Endometrium (tissue), 2 donors: ENCODE data around the gene PCLO.

Source experiments
- FAIRE-seq: peaks from 2 replicates; lab custom pipeline; 2012; peaks lifted over from hg19 to GRCh38; lab: Jason Lieb, UNC
- donor health status: control.
- donor health status: control.

Gene PCLO

DNA sequence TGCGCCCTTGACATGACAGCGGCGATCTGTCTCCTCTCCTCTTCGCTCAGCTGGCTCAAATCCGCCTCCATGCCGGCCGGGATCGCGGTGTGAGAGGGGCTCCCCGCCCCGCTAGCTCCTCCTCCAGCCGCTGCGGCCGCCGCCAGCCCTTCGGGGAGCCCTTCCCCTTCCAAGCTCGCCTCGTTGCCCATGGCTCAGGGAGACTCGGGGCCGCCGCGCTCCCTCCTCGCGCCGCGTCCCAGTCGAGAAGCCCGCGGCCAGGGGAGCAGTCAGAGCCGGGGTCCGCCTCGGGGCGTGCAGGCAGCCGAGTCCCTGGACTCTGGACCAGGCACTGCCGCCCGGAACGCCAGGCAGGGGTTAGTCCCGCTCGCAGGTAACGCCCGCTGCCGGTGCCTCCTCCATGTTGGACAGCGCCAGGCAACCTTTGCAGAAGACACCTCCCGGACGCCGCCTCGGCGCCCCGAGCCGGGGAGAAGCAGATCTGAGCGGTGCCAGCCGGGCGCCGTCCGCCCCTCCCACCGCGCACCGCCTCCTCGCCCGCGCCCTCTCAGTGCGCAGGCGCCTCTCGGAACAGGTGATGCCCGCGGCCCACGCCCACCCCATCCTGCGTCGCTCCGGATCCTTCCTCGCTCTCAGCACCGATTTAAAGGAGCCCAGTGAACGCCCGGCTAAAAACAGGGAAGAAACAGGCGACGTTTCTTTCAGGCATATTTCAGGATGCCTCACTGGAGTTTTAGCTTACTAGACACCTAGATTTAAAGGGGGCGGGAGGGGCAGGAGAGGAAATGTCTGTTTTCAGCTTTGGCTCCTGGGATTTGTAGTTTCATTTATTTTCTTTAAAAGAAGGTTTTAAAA, at the start of gene PCLO:
Gene PCLO, minus strand, starts transcription at position 483 of the 855 bp plus-strand sequence. Its CDS starts 292 bp downstream, at position 191.
- no peak for FAIRE-seq

GRCh38 chr7:83211685-83212084, 49.0 kb upstream of the PCLO start:
- no peak for FAIRE-seq

- FAIRE-seq: no peak
Measured at GRCh38 chr7:83210479-83210878, 47.8 kb upstream of the PCLO start.

DNA sequence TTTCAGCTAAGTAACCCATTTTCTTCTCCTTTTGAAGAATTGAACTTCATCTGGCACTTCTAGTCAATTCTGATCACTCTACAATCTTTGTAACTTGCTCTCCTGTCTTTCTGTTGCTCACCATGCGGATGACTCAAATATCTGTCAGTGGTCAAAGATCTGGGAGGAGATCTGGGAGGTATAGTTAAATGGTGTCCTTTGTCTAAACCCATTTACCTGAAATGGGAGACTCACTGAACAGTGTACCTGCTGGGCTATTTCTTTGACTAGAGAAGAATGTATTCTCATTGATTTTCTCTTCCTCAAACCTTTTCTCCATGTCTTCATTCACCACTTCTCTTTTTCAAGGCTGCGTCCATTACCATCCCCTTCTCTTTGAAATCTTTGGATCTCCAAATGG, 42.0 kb upstream of the PCLO start:
- no peak for FAIRE-seq

DNA sequence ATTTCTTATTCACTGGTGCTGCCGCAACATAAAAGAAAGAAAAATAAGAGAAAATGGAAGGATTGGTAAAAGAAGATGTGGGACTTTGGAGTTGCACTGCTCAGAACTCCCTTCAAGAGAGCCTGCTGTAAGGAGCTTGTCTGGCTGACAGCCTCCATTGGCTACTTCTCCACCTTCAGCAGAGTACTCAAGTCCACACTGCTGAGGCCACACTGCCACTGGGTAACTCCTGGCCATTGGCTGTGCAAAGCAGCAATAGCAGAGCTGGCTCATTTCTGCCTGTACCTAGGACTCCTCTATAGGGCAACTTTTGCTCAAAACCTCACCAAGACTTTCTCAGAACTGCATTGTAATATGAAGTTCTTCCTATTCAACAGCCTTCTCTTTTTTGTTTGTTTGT, 38.7 kb upstream of the PCLO start:
- no peak for FAIRE-seq

DNA sequence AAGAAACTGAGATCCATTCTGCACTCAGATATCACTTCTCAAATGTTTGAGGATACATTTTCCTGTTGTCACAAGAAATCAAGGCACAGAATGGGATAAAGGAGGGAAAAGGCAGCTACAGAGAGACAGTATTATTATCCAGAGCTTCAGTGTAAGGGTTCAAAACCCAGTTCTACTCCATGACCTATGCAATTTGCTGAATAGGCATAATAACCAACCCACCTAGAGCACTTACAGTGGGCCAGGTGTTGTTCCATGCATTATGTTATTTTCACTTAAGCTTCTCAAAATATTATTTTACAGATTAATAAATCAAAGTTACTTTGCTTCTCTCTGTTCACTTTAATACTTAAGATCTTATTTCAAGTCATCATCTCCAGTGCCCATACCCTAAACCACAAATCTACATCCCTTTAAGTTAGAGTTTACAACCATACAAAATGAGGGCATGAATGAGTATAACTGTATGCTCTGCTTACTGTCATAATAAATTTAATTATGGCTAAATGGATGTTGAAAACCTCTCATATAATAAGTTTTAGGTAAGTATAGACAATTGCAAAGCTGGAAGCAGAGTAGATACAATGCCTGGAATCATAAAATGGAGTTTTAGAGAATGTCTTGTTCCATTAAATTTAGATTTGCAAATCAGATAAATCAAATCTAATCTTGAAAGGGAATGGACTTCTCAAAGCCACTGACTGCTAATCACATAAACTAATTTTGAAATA, 28.1 kb upstream of the PCLO start:
- FAIRE-seq: no peak

GRCh38 chr7:83178796-83179195, 16.1 kb upstream of the PCLO start:
- FAIRE-seq: no peak

GRCh38 chr7:83178066-83178465, 15.4 kb upstream of the PCLO start:
- no peak for FAIRE-seq

DNA sequence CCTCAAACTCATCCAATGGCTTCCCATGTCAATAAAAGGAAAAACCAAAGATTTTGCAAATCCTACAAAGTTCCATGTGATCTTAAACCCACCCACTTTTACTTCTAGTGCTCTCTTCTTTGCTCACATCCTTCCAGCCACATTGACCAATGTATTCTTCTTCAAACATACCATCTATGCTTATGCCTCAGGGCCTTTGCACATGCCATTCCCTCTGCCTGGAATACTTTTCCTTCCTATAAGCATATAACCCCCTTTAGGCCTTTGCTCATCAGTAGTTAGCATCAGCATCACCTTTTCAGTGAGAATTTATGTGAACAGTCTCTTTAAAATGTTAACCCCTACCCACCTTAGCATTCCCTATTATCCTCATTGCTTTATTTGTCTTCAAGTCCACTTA, 11.0 kb upstream of the PCLO start:
- FAIRE-seq: no peak

DNA sequence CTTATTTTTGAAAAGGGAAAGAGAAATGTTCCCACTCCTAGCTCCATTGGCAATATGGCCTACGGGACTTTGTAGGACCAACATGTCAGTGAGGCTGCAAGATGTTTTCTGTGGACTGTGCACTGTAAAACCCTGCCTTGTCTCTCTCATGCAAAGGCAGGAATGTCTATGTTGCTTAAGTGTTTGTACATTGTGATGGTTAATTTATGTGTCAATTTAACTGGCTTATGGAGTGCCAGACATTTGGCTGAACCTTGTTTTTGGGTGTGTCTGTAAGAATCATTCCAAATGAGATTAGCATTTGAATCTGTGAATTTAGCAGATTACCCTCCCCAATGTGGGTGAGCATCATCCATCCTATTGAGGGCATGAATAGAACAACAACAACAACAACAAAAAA, 4.1 kb upstream of the PCLO start:
- no peak for FAIRE-seq

GRCh38 chr7:83161899-83162401, 734 bp downstream of the PCLO start:
- no peak for FAIRE-seq

- FAIRE-seq: no peak
Measured at GRCh38 chr7:83161186-83161585, 1.5 kb downstream of the PCLO start.

- FAIRE-seq: no peak
Measured at GRCh38 chr7:83159731-83160130, 3.0 kb downstream of the PCLO start.

GRCh38 chr7:83156006-83156405, 6.7 kb downstream of the PCLO start:
- FAIRE-seq: no peak

DNA sequence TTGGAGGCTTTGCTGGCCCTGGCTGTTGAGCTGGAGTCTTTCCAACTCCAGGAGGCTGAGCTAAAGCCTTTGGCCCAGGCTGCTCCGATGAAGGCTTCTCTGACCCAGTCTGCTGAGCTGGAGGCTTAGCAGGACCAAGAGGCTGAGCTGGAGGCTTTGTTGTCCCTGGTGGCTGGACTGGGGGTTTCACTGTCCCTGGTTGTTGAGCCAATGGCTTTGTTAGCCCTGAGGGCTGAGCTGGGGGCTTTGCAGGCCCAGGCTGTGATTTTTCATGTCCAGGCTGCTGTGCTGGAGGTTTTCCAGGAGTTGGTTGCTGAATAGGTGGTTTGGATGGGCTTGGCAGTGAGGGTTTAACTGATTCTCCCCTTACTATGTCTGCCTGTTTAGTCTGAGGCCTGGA, 7.3 kb downstream of the PCLO start:
- FAIRE-seq: no peak

- FAIRE-seq: no peak
Measured at GRCh38 chr7:83153419-83153818, 9.3 kb downstream of the PCLO start.

DNA sequence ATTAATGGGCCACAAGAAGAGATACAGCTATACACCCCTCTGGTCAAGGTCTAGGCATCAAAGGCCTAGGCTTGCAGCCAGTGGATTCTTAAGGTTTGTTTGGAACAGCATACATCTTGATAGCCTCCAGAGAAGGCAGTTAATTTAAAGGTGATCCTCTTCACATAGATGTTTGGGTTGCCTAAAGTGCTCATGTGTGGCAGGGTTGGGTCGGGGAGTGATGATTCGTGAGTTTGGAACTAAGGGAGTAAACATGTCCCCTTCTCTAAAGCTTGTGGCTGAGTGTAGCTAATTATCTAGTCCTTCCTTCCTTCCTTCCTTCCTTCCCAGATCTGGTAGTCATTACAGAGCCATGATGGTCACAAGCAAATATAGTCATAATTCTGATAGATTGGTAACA, 12.4 kb downstream of the PCLO start:
- FAIRE-seq: no peak

GRCh38 chr7:83149466-83149865, 13.2 kb downstream of the PCLO start:
- FAIRE-seq: no peak

DNA sequence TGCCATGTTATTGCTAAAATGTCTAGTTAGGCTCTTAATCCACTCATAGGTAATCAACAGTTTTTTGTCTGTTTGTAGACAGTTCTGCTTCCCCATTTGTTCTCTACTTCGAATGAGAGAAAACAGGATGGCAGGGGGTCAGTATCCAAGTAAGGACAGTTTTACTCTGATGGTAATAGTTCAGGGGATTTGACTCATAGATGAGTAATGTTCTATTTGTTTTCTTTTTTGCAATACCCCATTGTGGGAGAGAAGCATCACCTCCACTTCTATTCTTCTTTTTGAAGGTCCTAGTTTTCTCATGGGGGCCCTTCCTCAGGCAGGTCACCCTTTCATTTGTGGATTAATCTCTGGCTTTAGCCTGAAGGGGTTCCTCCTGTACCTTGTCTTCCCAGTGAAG, 13.9 kb downstream of the PCLO start:
- FAIRE-seq: no peak

DNA sequence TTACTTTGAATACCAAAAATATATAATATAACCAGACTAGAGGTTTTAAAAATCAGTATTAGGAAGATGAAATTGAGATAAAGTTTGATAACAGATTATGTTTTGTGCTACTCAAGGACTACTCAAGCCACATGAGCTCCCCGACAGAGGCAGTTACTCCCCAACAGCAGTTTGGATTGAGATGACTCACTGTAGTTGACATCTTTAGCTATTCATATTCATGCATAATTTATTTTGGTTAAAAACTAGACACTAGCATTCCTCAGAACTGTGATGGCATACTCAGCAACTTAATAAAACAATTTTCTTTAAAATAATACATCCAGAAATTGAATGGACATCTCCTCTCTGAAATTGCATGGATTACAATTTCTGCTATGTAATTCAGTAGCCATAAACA, 19.6 kb downstream of the PCLO start:
- FAIRE-seq: no peak

- FAIRE-seq: no peak
Measured at GRCh38 chr7:83142365-83142764, 20.3 kb downstream of the PCLO start.

DNA sequence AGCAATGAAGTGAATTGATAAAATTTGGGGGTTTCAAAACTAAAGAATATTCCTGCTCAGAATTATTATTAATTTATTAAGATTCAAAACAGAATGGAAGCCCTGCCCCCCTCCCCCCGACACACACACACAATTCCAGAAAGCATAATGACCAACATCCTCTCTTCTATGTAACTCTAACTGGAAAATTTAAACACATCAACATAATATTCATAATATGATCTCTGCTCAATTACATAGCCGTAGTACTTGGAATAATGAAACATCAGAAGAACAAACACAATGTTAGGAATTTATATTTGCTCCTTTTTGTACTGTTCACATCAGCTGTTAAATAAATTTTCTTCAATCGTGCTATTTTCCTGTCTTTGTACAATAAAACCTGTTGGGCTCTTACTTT, 20.8 kb downstream of the PCLO start:
- no peak for FAIRE-seq
